ENCODE data around the gene POLR2J3.
"Not testable (repeated sequence)": the region's sequence is repeated elsewhere in the genome, so short reads cannot be mapped to it uniquely, and the experiment has no call there.

The POLR2J3 gene

DNA sequence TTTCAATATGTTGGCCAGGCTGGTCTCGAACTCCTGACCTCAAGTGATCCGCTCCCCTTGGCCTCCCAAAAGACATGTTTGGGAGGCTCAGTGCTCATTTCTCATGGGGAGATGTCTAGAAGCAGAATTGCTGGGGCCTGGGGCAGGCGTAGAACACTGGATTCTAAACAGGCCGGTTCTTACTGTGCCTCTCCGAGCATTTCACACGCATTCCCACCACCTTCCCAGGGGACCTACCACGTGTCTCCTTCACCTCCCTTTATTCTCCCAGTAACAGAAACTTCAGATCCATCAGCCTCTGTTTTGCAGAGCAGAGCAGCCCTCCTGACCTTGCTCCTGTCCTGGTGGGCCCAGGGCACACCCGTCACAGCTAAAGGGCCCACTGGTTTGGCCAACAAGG lies 45.2 kb downstream of the POLR2J3 start:
- DNase-seq (ENCODE audit: low read depth in 3 of 3, low spot score in 1 of 3): not testable (repeated sequence)

DNA sequence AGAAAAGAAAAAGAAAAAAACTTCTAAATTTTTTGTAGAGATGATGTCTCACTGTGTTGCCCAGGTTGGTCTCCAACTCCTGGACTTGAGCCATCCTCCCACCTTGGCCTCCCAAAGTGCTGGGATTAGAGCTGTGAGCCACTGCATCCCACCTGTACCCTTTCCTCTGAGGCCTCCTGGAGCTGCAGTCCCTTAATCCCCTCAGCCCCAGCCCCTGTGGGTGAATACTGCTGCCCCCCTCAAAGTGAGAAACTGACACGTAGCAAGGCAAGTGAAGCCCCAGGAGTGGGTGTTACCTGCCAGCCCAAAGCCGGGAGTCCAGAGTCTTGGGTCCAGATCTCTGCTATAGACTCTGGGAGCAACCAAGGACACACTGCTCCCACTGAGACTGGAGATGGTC lies 47.6 kb downstream of the POLR2J3 start:
- not testable (repeated sequence) for DNase-seq (ENCODE audit: low read depth in 3 of 3, low spot score in 1 of 3)

DNA sequence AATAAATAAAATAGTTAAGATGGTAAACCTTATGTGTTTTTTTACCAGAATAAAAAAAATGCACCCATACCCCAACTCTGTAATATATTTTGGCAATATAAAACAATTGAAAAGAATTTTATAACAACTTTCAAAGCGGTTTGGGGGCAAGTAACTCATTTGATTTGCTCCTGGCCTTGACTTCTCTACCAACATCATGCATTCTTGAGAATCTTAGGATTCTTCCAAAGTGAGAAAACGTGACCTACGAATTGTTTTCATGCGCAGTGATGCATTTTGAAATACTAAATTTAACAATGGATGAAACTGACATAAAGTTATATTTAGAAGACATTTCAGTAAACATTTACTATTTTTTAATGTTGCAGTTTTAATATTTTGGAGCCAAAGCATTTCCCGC lies 51.6 kb downstream of the POLR2J3 start:
- DNase-seq (ENCODE audit: low read depth in 3 of 3, low spot score in 1 of 3): not testable (repeated sequence)

DNA sequence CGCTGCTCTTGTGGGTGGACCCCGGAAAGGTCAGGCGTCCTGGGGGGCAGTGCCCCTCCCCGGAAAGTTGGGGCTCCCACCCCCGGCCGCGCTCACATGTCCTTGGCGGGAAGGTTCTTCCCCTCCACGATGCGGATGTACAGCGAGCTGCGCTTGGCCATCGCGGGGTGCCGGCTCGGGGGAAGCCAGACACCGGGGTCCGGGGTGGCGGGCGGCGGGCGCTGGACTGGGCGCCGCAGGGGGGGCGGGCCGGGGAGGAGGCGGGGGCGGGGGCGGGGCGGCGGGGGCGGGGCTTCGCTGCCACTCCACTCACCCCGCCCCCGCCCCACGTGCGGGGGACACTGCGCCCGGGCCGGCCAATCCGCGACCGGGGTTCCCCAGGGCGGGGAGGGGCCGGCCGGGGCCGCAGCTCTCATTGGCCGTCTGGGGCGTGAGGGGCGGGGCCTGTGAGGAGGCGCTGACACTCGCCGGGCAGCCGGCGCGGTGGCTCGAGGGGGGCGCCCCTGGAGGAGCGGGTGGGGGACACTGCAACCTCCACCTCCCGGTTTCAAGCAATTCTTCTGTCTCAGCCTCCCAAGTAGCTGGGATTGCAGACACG lies 54.7 kb downstream of the POLR2J3 start, which contains the start of gene RASA4B:
Gene RASA4B (minus strand): TSS at position 228 of the 598 bp plus-strand sequence. CDS start 67 bp downstream, at position 161.
- not testable (repeated sequence) for DNase-seq (ENCODE audit: low read depth in 3 of 3, low spot score in 1 of 3)
